ENCODE data around the gene CDCA7L.

Gene CDCA7L

GRCh38 chr7:21866731-21867130 is 79.0 kb downstream of the CDCA7L start:
- no peak for TF ChIP-seq EP300 (IDR thresholded peaks at IDR 0.05; ENCODE audit: borderline replicate concordance)
- TF ChIP-seq USF1 (IDR thresholded peaks at IDR 0.05), result no peak
- no peak for TF ChIP-seq NFIC (IDR thresholded peaks at IDR 0.05)
- no peak for TF ChIP-seq TAF1 (IDR thresholded peaks at IDR 0.05; ENCODE audit: low read depth)
- TF ChIP-seq EGR1 (IDR thresholded peaks at IDR 0.05), result no peak
- no peak for TF ChIP-seq TEAD4 (IDR thresholded peaks at IDR 0.05)

GRCh38 chr7:21851559-21851967 is 94.1 kb downstream of the CDCA7L start:
- TF ChIP-seq RAD21 (IDR thresholded peaks at IDR 0.05; ENCODE audit: low read depth) (no peak), EGR1 (IDR thresholded peaks at IDR 0.05) (no peak), CEBPB (IDR thresholded peaks at IDR 0.05) (no peak), MAX (IDR thresholded peaks at IDR 0.05) (no peak), CREB1 (IDR thresholded peaks at IDR 0.05; ENCODE audit: low read depth) (no peak), NFIC (IDR thresholded peaks at IDR 0.05) (no peak), YY1 (IDR thresholded peaks at IDR 0.05; ENCODE audit: low read depth) (no peak), TEAD4 (IDR thresholded peaks at IDR 0.05) (no peak), ZBTB7A (IDR thresholded peaks at IDR 0.05; ENCODE audit: low read depth) (no peak), EP300 (IDR thresholded peaks at IDR 0.05; ENCODE audit: borderline replicate concordance) (no peak), TCF12 (IDR thresholded peaks at IDR 0.05; ENCODE audit: low read depth) (no peak), TAF1 (IDR thresholded peaks at IDR 0.05; ENCODE audit: low read depth) (no peak), FOXM1 (IDR thresholded peaks at IDR 0.05; ENCODE audit: borderline replicate concordance, low read depth) (no peak), USF1 (IDR thresholded peaks at IDR 0.05) (no peak)
- TF ChIP-seq, protein P1, sequence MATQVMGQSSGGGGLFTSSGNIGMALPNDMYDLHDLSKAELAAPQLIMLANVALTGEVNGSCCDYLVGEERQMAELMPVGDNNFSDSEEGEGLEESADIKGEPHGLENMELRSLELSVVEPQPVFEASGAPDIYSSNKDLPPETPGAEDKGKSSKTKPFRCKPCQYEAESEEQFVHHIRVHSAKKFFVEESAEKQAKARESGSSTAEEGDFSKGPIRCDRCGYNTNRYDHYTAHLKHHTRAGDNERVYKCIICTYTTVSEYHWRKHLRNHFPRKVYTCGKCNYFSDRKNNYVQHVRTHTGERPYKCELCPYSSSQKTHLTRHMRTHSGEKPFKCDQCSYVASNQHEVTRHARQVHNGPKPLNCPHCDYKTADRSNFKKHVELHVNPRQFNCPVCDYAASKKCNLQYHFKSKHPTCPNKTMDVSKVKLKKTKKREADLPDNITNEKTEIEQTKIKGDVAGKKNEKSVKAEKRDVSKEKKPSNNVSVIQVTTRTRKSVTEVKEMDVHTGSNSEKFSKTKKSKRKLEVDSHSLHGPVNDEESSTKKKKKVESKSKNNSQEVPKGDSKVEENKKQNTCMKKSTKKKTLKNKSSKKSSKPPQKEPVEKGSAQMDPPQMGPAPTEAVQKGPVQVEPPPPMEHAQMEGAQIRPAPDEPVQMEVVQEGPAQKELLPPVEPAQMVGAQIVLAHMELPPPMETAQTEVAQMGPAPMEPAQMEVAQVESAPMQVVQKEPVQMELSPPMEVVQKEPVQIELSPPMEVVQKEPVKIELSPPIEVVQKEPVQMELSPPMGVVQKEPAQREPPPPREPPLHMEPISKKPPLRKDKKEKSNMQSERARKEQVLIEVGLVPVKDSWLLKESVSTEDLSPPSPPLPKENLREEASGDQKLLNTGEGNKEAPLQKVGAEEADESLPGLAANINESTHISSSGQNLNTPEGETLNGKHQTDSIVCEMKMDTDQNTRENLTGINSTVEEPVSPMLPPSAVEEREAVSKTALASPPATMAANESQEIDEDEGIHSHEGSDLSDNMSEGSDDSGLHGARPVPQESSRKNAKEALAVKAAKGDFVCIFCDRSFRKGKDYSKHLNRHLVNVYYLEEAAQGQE (IDR thresholded peaks at IDR 0.05; ENCODE audit: low read depth), result no peak

All from Ishikawa (cell line).